Lower leg skin (tissue), 4 donors: ENCODE results near the gene DPT. TPM values are rescaled to one million over a fixed set of nuclear protein-coding genes. Genes with fewer than 3 reads are reported as not detected.

Experiments used
- DNase-seq, 2 donors: peaks; one replicate each; pipeline ENCODE4 v3.0.0-alpha.2; 2019; ENCODE audit warnings: low spot score in 2 of 2
- H3K4me3 ChIP-seq: fragments of 200-600 bp; sonication (generic); 2 replicates; pipeline ENCODE4 v1.5.1; 2017; ENCODE audit warnings: mild to moderate bottlenecking, low read depth; ENCODE audit not compliant: poor library complexity, severe bottlenecking
- CTCF ChIP-seq, 3 donors: fragments of 450-650 bp; IDR thresholded peaks; one replicate each; pipeline ENCODE4 v1.5.1; 2016; ENCODE audit warnings: antibody characterized with exemption in 3 of 3, mild to moderate bottlenecking in 3 of 3, moderate library complexity in 2 of 3
- POLR2A ChIP-seq, 2 donors: fragments of 450-650 bp; IDR thresholded peaks; one replicate each; pipeline ENCODE4 v1.6.1; 2016 to 2017; ENCODE audit warnings: antibody characterized with exemption in 2 of 2, mild to moderate bottlenecking in 1 of 2, moderate library complexity in 1 of 2
- WGBS, 2 donors: methylation state at CpG; one replicate each; pipeline ENCODE4 v1.1.5; 2018; 5-methylcytosine and 5-hydroxymethylcytosine counted together
- intact Hi-C: fragments of 100-400 bp; cut with DNase I; formaldehyde crosslinking; loops from one replicate; pipeline ENCODE4 v1.15.0; 2023; ENCODE audit warnings: low total_unique reads
- total RNA-seq, 4 donors: library from RNA; depleted of rRNA; stranded (reverse); fragments of >200 nt; gene quantifications; one replicate each; pipeline ENCODE4 v1.1.0, GENCODE V29; 2016

DPT gene
- total RNA-seq, 4 donors from 2014 or later, result 6.1 to 32.9 (median 19.1) TPM

GRCh38 chr1:168734946-168735345, 5.9 kb upstream of the DPT start:
- intact Hi-C loops, result no loop called here
- no peak for DNase-seq
- 83 to 89% methylated on average over 1 of the region's 1 CpG for WGBS, 2 donors
- TF ChIP-seq CTCF (IDR thresholded peaks at IDR 0.05) (no peak), POLR2A (IDR thresholded peaks at IDR 0.05) (no peak)
- H3K4me3 ChIP-seq, result no peak overlapping the region

- WGBS, 2 donors, result 54 to 62% methylated on average over 3 of the region's 3 CpGs
- no peak for DNase-seq
- TF ChIP-seq POLR2A (IDR thresholded peaks at IDR 0.05) (no peak), CTCF (IDR thresholded peaks at IDR 0.05) (no peak)
- intact Hi-C loops, result no loop called here
- no peak overlapping the region for H3K4me3 ChIP-seq
Measured at GRCh38 chr1:168734271-168734670, 5.3 kb upstream of the DPT start.

- 75 to 77% methylated on average over 4 of the region's 4 CpGs for WGBS, 2 donors
- intact Hi-C loops, result no loop called here
- no peak for TF ChIP-seq CTCF (IDR thresholded peaks at IDR 0.05)
- no peak for TF ChIP-seq POLR2A (IDR thresholded peaks at IDR 0.05)
- no peak overlapping the region for H3K4me3 ChIP-seq
- DNase-seq, result no peak
Measured at GRCh38 chr1:168733241-168733640, 4.2 kb upstream of the DPT start.

GRCh38 chr1:168732736-168733135, 3.7 kb upstream of the DPT start:
- DNase-seq, result no peak
- TF ChIP-seq CTCF (IDR thresholded peaks at IDR 0.05) (no peak), POLR2A (IDR thresholded peaks at IDR 0.05) (no peak)
- intact Hi-C loops, result no loop called here
- 83 to 87% methylated on average over 6 of the region's 6 CpGs for WGBS, 2 donors
- H3K4me3 ChIP-seq, result no peak overlapping the region

- no peak for TF ChIP-seq CTCF (IDR thresholded peaks at IDR 0.05)
- TF ChIP-seq POLR2A (IDR thresholded peaks at IDR 0.05), result no peak
- intact Hi-C loops, result no loop called here
- DNase-seq, result no peak
- WGBS, 2 donors, result 76 to 78% methylated on average over 7 of the region's 7 CpGs
- H3K4me3 ChIP-seq, result no peak overlapping the region
Measured at GRCh38 chr1:168731244-168731953, 2.4 kb upstream of the DPT start.

- no peak overlapping the region for H3K4me3 ChIP-seq
- 72 to 74% methylated on average over 5 of the region's 5 CpGs for WGBS, 2 donors
- no peak for DNase-seq
- no peak for TF ChIP-seq CTCF (IDR thresholded peaks at IDR 0.05)
- intact Hi-C loops, result no loop called here
Measured at GRCh38 chr1:168729405-168729802, 398 bp upstream of the DPT start.
